Stimulated activated naive CD8-positive, alpha-beta T cell treated with anti-CD3 and anti-CD28 coated beads, Interleukin-15, amount 100 ng/mL, for 72 hours (primary cell): Measurements from ENCODE around the gene NXN.
A peak's percentile ranks its signal among the peaks of the same experiment; 100 is the strongest.
"Not testable (repeated sequence)": the region's sequence is repeated elsewhere in the genome, so short reads cannot be mapped to it uniquely, and the experiment has no call there.

Experiments
- ATAC-seq: fragments of 150-1000 bp; cut with Tn5 transposase; 2 replicates; pipeline ENCODE4 v1.10.0; 2021; ENCODE audit warnings: mild to moderate bottlenecking, moderate library complexity
- DNase-seq, 2 donors: peaks; one replicate each; pipeline ENCODE4 v3.0.0; 2021 to 2022
- H3K27ac Mint-ChIP-seq, 2 donors: one replicate each; pipeline ENCODE4 v1.8.0; 2022; ENCODE audit warnings: mild to moderate bottlenecking in 2 of 2, mixed read lengths in 2 of 2, moderate library complexity in 2 of 2
- H3K27me3 Mint-ChIP-seq: one replicate; pipeline ENCODE4 v1.8.0; 2022; ENCODE audit warnings: mixed read lengths
- H3K4me1 Mint-ChIP-seq: one replicate; pipeline ENCODE4 v1.8.0; 2022; ENCODE audit warnings: mild to moderate bottlenecking, mixed read lengths
- H3K4me3 Mint-ChIP-seq, 2 donors: one replicate each; pipeline ENCODE4 v1.8.0; 2022; ENCODE audit warnings: mild to moderate bottlenecking in 2 of 2, mixed read lengths in 2 of 2, moderate library complexity in 1 of 2
- H3K9me3 Mint-ChIP-seq, 2 donors: one replicate each; pipeline ENCODE4 v1.8.0; 2022; ENCODE audit warnings: mixed read lengths in 2 of 2

NXN gene

GRCh38 chr17:998111-998510, 18.5 kb upstream of the NXN start:
- H3K4me3 Mint-ChIP-seq, result peak overlapping the region; percentile 96 to 99
- DNase-seq (no peak), ATAC-seq (no peak)
- H3K9me3 Mint-ChIP-seq, result peaks cover 16 to 18% of the 10 kb centered on the region in 2 donors
- peaks cover 20% of the 10 kb centered on the region for H3K4me1 Mint-ChIP-seq
- no peak overlapping the region for H3K27ac Mint-ChIP-seq
- no peaks in the 10 kb centered on the region for H3K27me3 Mint-ChIP-seq

- Mint-ChIP-seq H3K4me1 (peaks cover 20% of the 10 kb centered on the region), H3K4me3 (peak within 1 kb of the TSS; percentile 96 to 99), H3K9me3 (peaks cover 20 to 27% of the 10 kb centered on the region in 2 donors), H3K27me3 (no peaks in the 10 kb centered on the region), H3K27ac (peak within 1 kb of the TSS; percentile 96 to 99)
- DNase-seq, result peak; percentile 92 to 95
- peak; percentile 96 for ATAC-seq
Observed at GRCh38 chr17:996554-997344, 17.2 kb upstream of the NXN start, which contains the start of gene TIMM22. Gene TIMM22 (plus strand): TSS chr17:997129. CDS start chr17:997143, 14 bp downstream.

DNA sequence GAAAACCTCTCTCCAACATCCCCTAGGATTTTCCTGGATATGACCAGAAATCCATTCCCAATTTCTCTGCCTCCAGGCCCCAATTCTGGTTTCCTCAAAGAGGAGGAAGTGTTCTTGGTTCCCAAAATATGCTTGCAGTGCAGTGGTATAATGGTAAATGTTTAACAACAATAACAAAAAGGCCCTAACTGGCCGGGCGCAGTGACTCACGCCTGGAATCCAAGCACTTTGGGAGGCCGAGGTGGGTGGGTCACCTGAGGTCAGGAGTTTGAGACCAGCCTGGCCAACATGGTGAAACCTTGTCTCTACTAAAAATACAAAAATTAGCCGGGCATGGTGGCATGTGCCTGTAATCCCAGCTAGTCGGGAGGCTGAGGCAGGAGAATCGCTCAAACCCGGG, 15.7 kb upstream of the NXN start:
- ATAC-seq, H3K27ac Mint-ChIP-seq, DNase-seq, H3K27me3 Mint-ChIP-seq, H3K4me3 Mint-ChIP-seq: not testable (repeated sequence)
- H3K9me3 Mint-ChIP-seq, result peaks cover 20 to 27% of the 10 kb centered on the region in 2 donors
- peaks cover 20% of the 10 kb centered on the region for H3K4me1 Mint-ChIP-seq

DNA sequence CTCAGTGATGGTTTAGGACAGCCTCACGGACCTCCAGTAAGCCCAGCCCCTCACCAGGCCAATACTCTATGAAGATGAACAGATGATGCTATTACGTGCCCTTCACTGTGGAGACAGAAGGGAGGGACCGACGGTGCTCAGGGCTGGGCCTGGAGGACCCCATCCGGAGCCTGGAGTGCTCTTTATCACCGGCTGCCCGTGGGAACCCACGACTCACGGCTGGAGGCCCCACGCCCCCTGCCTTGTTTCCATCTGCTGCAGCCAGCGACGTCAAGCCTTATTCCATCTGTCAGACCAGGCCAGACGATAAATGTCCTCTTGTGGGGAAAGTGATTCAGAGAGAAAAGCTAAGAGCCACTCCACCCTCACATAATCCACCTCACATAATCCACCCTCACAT, 13.4 kb upstream of the NXN start:
- Mint-ChIP-seq H3K27me3 (no peaks in the 10 kb centered on the region), H3K9me3 (peaks cover 20 to 27% of the 10 kb centered on the region in 2 donors), H3K4me1 (peaks cover 4% of the 10 kb centered on the region), H3K4me3 (no peak overlapping the region), H3K27ac (no peak overlapping the region)
- DNase-seq (no peak), ATAC-seq (no peak)

GRCh38 chr17:988561-988960, 9.0 kb upstream of the NXN start:
- Mint-ChIP-seq H3K27ac (no peak overlapping the region), H3K27me3 (no peaks in the 10 kb centered on the region), H3K4me1 (no peaks in the 10 kb centered on the region), H3K9me3 (peaks cover 7 to 15% of the 10 kb centered on the region in 2 donors), H3K4me3 (no peak overlapping the region)
- no peak for ATAC-seq
- DNase-seq, result no peak

GRCh38 chr17:987931-988330, 8.4 kb upstream of the NXN start:
- no peak overlapping the region for H3K27ac Mint-ChIP-seq
- H3K9me3 Mint-ChIP-seq, result peaks cover under 1 to 9% of the 10 kb centered on the region in 2 donors
- H3K4me3 Mint-ChIP-seq, result no peak overlapping the region
- ATAC-seq, result no peak
- DNase-seq, result no peak
- H3K4me1 Mint-ChIP-seq, result no peaks in the 10 kb centered on the region
- no peaks in the 10 kb centered on the region for H3K27me3 Mint-ChIP-seq

- DNase-seq (no peak), ATAC-seq (no peak)
- no peaks in the 10 kb centered on the region for H3K27me3 Mint-ChIP-seq
- no peaks in the 10 kb centered on the region for H3K9me3 Mint-ChIP-seq
- no peak overlapping the region for H3K4me3 Mint-ChIP-seq
- H3K27ac Mint-ChIP-seq, result no peak overlapping the region
- H3K4me1 Mint-ChIP-seq, result no peaks in the 10 kb centered on the region
Observed at GRCh38 chr17:986322-986929, 6.8 kb upstream of the NXN start.

DNA sequence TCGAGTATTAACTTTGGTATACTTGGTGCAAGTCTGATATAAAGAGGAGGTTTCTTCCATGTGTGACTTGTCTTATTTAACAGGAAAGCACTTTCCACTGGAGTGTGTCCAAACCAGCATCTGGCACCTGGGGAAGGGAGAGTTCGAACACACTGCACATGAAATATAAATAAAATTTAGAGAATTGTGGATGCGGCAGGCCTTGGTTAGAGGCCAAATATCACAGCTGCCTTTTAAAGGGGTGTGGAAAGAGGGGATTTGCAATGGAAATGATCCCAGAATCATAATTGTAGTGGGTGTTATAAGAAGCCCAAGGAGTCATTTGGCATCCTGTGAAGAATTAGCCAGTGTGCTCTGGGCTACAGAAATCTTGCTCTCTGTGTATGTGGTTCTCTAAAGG, 4.3 kb upstream of the NXN start:
- Mint-ChIP-seq H3K4me3 (no peak overlapping the region), H3K9me3 (no peaks in the 10 kb centered on the region), H3K27me3 (no peaks in the 10 kb centered on the region), H3K27ac (peak overlapping the region in 1 of 2 donors; percentile 23), H3K4me1 (peaks cover 15% of the 10 kb centered on the region)
- DNase-seq (no peak), ATAC-seq (no peak)

GRCh38 chr17:981292-981658, 1.7 kb upstream of the NXN start:
- DNase-seq (no peak), ATAC-seq (no peak)
- H3K27me3 Mint-ChIP-seq, result peaks cover 22% of the 10 kb centered on the region
- no peaks in the 10 kb centered on the region for H3K9me3 Mint-ChIP-seq
- peak overlapping the region in 1 of 2 donors; percentile 58 for H3K4me3 Mint-ChIP-seq
- no peak overlapping the region for H3K27ac Mint-ChIP-seq
- peaks cover 22% of the 10 kb centered on the region for H3K4me1 Mint-ChIP-seq

DNA sequence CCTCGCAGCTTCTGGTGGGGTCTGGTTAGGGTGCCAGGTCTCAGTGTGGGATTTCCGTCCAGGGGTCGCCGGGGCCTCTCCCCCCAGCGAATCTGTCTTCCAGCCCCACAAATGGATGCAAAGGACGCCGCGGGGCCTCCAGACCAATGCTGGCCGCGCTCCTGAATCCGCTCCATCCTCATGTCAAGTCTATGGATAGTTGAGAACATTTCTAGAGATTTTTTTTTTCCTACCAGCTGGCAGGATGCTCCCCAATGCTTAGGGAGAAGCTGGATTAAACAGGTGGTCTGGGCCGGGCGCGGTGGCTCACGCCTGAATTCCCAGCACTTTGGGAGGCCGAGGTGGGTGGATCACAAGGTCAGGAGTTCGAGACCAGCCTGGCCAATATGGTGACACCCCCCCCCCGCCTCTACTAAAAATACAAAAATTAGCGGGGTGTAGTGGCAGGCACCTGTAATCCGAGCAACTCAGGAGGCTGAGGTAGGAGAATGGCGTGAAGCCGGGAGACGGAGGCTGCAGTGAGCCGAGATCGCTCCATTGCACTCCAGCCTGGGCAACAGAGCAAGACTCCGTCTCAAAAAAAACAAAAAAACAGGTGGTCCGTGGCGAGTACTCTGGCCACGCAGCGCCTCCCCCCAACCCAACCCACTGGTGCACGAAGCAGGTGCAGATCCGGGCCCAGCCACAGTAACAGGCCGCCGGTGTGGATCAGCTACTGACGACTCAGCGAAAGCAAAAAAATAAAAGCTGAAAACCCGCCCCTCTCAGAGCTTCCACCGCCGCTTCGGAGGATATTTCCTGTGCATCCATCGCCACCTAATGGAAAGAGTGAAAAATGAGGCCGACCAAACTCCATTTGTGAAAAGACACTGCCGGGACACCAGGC, 1.1 kb upstream of the NXN start:
- peak; percentile 76 to 84 for DNase-seq
- peak; percentile 82 for ATAC-seq
- Mint-ChIP-seq H3K27me3 (peaks cover 28% of the 10 kb centered on the region), H3K4me1 (peaks cover 22% of the 10 kb centered on the region), H3K9me3 (no peaks in the 10 kb centered on the region), H3K27ac (no peak overlapping the region), H3K4me3 (peak overlapping the region; percentile 82 to 84)

DNA sequence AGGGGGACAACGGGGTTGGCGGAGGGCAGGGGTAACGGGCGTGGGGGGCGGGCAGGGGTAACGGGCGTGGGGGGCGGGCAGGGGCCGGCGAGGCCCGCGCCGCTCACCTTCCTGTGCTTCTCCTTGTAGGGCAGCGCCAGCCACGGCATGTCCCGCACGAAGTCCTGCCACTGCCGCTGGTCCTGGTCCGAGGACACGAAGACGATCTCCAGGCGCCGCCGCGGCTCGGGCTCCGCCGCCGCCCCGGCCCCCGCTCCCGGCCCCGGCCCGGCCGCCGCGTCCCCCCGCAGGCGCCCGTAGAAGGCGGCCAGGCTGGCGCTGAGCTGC, 401 bp downstream of the NXN start:
- peak overlapping the region in 1 of 2 donors; percentile 82 for H3K4me3 Mint-ChIP-seq
- peak; percentile 44 for ATAC-seq

DNA sequence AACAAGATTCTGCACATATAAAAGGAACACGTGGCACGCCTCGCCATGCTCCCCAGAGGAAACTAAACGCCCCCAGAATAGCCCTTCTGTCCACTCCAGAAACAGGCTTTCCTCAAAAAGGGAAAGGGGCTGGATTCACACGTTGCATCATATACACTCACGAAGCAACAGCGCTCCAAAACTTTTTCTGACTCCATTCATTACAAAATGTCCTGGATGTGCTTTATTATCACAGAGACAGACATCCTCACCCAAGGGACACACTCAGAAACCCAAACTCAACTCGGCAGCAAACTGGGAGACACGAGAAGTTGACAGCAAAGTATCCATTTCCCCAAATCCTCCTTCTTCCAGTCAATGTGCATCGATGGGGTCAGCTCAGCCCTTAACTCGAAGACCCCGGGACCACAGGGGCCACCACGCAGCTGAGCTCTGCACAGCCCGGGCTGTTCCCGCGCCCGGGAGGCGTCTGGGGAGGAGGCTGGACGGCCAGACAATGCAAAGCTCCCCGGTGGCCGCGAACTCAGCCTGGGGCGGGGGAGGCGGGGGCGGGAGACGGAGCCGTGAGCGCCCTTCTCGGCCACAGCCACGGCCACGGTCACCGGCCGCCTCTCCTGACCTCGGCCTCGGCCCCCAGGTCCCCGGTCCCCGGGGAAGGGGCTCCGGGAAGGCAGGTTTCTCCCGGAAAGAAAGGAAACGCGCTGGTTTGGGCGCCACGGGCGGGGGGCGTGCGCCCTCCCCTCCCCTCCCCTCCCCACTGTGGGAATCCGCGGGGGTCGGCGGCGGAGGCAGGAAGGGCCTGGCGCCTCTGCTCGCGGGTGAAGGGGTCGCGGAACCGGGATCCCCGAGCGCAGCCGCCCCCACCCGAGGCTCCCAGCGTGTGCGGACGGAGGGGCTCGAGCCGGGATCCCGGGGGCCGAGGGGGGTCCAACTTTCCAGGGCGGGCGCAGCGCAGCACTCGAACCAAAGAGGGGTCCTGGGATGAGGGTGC, 1.2 kb downstream of the NXN start:
- peaks cover 22% of the 10 kb centered on the region for H3K4me1 Mint-ChIP-seq
- ATAC-seq (no peak), DNase-seq (peak in 1 of 2 donors; percentile 14)
- peak overlapping the region; percentile 70 to 75 for H3K4me3 Mint-ChIP-seq
- no peak overlapping the region for H3K27ac Mint-ChIP-seq
- H3K27me3 Mint-ChIP-seq, result peaks cover 39% of the 10 kb centered on the region
- no peaks in the 10 kb centered on the region for H3K9me3 Mint-ChIP-seq

More for the DNA sequence above, 401 bp downstream of the NXN start:
- Mint-ChIP-seq H3K27ac (no peak overlapping the region), H3K4me1 (peaks cover 22% of the 10 kb centered on the region), H3K27me3 (peaks cover 39% of the 10 kb centered on the region), H3K9me3 (no peaks in the 10 kb centered on the region)
- no peak for DNase-seq

GRCh38 chr17:977166-977565, 2.4 kb downstream of the NXN start:
- ATAC-seq (no peak), DNase-seq (no peak)
- Mint-ChIP-seq H3K9me3 (no peaks in the 10 kb centered on the region), H3K4me3 (no peak overlapping the region), H3K27ac (no peak overlapping the region), H3K4me1 (peaks cover 22% of the 10 kb centered on the region), H3K27me3 (peaks cover 52% of the 10 kb centered on the region)

DNA sequence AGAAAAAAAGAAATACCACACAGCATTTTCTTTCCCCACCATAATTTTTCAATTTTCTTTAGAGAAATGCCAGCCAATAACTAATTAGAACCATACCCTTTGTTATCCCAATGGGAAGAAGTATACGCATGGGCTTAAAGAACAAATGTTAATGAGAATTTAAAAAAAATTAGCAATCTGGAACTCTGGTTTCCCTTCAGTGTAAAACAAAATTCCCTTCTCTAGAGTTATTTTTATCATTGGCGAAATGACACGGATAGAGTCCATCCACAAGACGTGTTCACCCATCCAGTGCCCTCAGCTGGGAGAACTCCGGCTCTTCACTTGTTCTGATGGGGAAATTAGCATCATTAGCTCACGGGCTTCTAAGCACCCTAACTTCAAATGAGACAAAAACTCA, 3.3 kb downstream of the NXN start:
- Mint-ChIP-seq H3K27ac (no peak overlapping the region), H3K27me3 (peaks cover 52% of the 10 kb centered on the region)

More for the DNA sequence above, 3.3 kb downstream of the NXN start:
- no peak overlapping the region for H3K4me3 Mint-ChIP-seq
- ATAC-seq (no peak), DNase-seq (no peak)
- H3K9me3 Mint-ChIP-seq, result no peaks in the 10 kb centered on the region
- peaks cover 21% of the 10 kb centered on the region for H3K4me1 Mint-ChIP-seq
